ENCODE results near the gene PCCA. TPM values are rescaled to one million over a fixed set of nuclear protein-coding genes. Genes with fewer than 3 reads are reported as not detected.

The PCCA gene
- total and polyA plus RNA-seq, 4 donors, result 8.3 to 71.8 (median 22.8) TPM

DNA sequence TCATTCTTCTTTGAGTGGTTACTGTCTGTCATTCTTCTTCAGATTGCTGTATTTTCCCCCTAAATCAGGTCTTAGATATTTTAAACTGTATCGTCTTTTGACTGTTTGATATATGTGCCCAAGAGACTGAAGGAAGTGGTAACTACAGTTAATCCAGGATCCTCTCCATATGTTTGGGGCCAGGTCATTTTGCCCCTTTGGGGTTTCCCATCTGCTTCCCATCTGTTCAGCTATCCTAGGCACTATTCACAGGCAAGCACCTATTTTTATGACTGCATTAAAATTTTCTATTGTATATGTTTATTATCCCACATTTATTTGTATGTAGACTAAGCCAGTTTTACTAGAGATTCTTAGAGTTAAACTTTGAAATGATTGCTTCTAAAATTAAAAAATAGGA is 244.2 kb downstream of the PCCA start:
- ATAC-seq (ENCODE audit: insufficient read depth, low FRiP score) (no peak), DNase-seq (no peak)
- Histone ChIP-seq H3K27me3 (ENCODE audit: control insufficient read depth in 3 of 3, insufficient read depth in 3 of 3, low read length in 2 of 3) (no peaks in the 10 kb centered on the region), H3K4me3 (no peak overlapping the region), H3K4me1 (ENCODE audit: control insufficient read depth in 5 of 5, insufficient read depth in 5 of 5, low read length in 5 of 5) (no peaks in the 10 kb centered on the region), H3K9ac (ENCODE audit: insufficient read depth in 1 of 2, low read length in 2 of 2) (no peak overlapping the region), H3K9me3 (ENCODE audit: control insufficient read depth in 4 of 4, insufficient read depth in 3 of 4, low read length in 3 of 4) (peaks cover 0 to 5% (median 1%) of the 10 kb centered on the region in 4 donors), H3K36me3 (ENCODE audit: control insufficient read depth in 4 of 4, insufficient read depth in 4 of 4, low read length in 4 of 4) (peaks cover 3 to 18% (median 7%) of the 10 kb centered on the region in 4 donors), H3K27ac (ENCODE audit: low read depth in 1 of 2, low read length in 1 of 2) (no peak overlapping the region)
- WGBS, 2 donors, result 94 to 98% methylated on average over 1 of the region's 1 CpG
- TF ChIP-seq, protein P1, sequence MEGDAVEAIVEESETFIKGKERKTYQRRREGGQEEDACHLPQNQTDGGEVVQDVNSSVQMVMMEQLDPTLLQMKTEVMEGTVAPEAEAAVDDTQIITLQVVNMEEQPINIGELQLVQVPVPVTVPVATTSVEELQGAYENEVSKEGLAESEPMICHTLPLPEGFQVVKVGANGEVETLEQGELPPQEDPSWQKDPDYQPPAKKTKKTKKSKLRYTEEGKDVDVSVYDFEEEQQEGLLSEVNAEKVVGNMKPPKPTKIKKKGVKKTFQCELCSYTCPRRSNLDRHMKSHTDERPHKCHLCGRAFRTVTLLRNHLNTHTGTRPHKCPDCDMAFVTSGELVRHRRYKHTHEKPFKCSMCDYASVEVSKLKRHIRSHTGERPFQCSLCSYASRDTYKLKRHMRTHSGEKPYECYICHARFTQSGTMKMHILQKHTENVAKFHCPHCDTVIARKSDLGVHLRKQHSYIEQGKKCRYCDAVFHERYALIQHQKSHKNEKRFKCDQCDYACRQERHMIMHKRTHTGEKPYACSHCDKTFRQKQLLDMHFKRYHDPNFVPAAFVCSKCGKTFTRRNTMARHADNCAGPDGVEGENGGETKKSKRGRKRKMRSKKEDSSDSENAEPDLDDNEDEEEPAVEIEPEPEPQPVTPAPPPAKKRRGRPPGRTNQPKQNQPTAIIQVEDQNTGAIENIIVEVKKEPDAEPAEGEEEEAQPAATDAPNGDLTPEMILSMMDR (IDR thresholded peaks at IDR 0.05; ENCODE audit: control extremely low read depth, extremely low read depth), result no peak

DNA sequence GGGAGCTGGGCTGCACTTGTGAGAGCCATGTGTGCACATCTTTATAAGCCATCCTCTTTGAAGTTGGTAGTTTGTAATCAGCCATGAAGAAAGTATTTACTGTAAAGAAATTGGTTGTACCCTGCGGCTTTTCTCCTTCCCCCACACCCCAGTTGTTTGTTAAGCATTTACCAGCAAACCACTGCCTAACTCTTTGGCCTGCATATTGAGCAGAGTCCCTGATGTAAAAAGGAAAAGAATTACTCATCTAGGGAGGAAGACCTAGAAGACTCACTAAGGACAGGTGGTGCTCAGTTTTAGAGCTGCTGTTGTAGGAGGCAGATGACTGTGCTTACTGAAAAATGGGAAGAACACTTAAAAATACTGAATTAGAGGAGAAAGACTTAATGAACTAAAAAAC is 245.3 kb downstream of the PCCA start:
- Histone ChIP-seq H3K27me3 (ENCODE audit: control insufficient read depth in 3 of 3, insufficient read depth in 3 of 3, low read length in 2 of 3) (no peaks in the 10 kb centered on the region), H3K27ac (ENCODE audit: low read depth in 1 of 2, low read length in 1 of 2) (no peak overlapping the region), H3K36me3 (ENCODE audit: control insufficient read depth in 4 of 4, insufficient read depth in 4 of 4, low read length in 4 of 4) (peaks cover 3 to 18% (median 7%) of the 10 kb centered on the region in 4 donors), H3K9ac (ENCODE audit: insufficient read depth in 1 of 2, low read length in 2 of 2) (no peak overlapping the region), H3K4me3 (no peak overlapping the region), H3K4me1 (ENCODE audit: control insufficient read depth in 5 of 5, insufficient read depth in 5 of 5, low read length in 5 of 5) (no peaks in the 10 kb centered on the region), H3K9me3 (ENCODE audit: control insufficient read depth in 4 of 4, insufficient read depth in 3 of 4, low read length in 3 of 4) (peaks cover 0 to 5% (median 1%) of the 10 kb centered on the region in 4 donors)
- WGBS, 2 donors, result 89 to 95% methylated on average over 1 of the region's 1 CpG
- no peak for ATAC-seq (ENCODE audit: insufficient read depth, low FRiP score)
- DNase-seq, result no peak
- TF ChIP-seq, protein P1 (IDR thresholded peaks at IDR 0.05; ENCODE audit: control extremely low read depth, extremely low read depth), result no peak

DNA sequence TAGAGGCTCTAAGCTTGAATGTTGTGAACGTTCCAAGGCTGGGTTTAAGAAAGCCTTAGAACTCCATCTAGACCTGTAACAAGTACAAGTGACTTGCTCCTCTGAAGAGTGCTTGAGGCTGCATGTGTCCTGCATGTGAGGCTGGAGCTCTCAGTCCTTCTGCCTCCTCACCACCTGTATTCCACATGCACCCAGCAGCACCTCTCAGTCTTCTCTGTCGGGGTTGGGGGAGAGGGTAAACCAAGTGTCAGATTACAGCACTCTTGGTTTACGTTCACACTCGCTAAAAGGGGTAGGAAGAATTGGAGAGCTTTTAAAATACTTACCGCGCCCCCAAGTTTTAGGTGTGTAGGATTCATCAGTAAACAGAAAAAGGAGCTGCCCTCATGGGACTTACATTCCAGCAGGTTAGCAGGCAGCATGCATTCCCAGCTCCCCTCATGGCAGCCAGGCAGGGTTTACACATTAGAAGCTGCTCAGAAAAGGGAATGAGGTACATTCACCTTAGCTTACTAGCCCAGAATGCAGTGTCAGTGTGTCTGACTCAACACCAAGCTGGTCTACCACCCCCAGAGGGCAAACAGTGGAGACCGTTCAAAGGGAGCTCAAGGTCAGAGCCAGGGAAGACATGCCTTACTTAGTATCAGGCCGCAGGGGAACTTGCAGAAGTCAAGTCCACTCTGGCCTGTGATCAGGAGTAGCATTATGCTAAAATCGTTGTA is 248.1 kb downstream of the PCCA start:
- WGBS, 2 donors, result 80 to 87% methylated on average over 9 of the region's 9 CpGs
- Histone ChIP-seq H3K4me1 (ENCODE audit: control insufficient read depth in 5 of 5, insufficient read depth in 5 of 5, low read length in 5 of 5) (no peaks in the 10 kb centered on the region), H3K4me3 (no peak overlapping the region), H3K9me3 (ENCODE audit: control insufficient read depth in 4 of 4, insufficient read depth in 3 of 4, low read length in 3 of 4) (peaks cover 0 to 5% (median 1%) of the 10 kb centered on the region in 4 donors), H3K27ac (ENCODE audit: low read depth in 1 of 2, low read length in 1 of 2) (no peak overlapping the region), H3K9ac (ENCODE audit: insufficient read depth in 1 of 2, low read length in 2 of 2) (no peak overlapping the region), H3K36me3 (ENCODE audit: control insufficient read depth in 4 of 4, insufficient read depth in 4 of 4, low read length in 4 of 4) (peaks cover 1 to 18% (median 7%) of the 10 kb centered on the region in 4 donors), H3K27me3 (ENCODE audit: control insufficient read depth in 3 of 3, insufficient read depth in 3 of 3, low read length in 2 of 3) (no peaks in the 10 kb centered on the region)
- TF ChIP-seq, protein P1 (IDR thresholded peaks at IDR 0.05; ENCODE audit: control extremely low read depth, extremely low read depth), result no peak
- ATAC-seq (ENCODE audit: insufficient read depth, low FRiP score), result no peak
- no peak for DNase-seq

Measured in lung (tissue), 12 donors.